GM12873 (cell line): ENCODE measurements around the gene TMEM158.

Source experiments
- TF ChIP-seq, protein P1 (sequence below): IDR thresholded peaks from 2 replicates; pipeline ENCODE4 v1.5.1; 2012; ENCODE audit warnings: low read depth, mild to moderate bottlenecking, moderate library complexity, low read length, control low read depth; ENCODE audit not compliant: insufficient read depth; ENCODE audit errors: missing control alignments

The TMEM158 gene

DNA sequence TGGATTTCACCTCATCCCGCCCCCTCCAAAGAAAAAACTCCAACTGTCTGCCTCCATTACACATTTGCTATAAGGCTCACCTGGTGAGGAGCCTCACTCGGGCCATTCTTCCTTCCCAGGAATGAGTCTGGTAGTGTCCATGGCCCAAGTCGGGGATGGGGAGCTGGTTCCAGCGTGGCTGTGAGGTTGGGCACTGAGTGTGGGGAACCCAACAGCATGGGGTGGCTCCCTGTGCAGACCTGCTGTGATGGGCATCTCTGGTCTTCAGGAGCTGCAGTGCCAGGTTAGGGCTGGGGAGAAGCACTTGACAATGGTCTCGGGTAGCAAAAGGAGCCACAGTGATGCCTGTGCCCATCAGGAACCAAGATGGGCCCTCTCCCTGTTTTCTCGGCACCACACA, 39.2 kb downstream of the TMEM158 start:
- TF ChIP-seq, protein P1, sequence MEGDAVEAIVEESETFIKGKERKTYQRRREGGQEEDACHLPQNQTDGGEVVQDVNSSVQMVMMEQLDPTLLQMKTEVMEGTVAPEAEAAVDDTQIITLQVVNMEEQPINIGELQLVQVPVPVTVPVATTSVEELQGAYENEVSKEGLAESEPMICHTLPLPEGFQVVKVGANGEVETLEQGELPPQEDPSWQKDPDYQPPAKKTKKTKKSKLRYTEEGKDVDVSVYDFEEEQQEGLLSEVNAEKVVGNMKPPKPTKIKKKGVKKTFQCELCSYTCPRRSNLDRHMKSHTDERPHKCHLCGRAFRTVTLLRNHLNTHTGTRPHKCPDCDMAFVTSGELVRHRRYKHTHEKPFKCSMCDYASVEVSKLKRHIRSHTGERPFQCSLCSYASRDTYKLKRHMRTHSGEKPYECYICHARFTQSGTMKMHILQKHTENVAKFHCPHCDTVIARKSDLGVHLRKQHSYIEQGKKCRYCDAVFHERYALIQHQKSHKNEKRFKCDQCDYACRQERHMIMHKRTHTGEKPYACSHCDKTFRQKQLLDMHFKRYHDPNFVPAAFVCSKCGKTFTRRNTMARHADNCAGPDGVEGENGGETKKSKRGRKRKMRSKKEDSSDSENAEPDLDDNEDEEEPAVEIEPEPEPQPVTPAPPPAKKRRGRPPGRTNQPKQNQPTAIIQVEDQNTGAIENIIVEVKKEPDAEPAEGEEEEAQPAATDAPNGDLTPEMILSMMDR = no peak

DNA sequence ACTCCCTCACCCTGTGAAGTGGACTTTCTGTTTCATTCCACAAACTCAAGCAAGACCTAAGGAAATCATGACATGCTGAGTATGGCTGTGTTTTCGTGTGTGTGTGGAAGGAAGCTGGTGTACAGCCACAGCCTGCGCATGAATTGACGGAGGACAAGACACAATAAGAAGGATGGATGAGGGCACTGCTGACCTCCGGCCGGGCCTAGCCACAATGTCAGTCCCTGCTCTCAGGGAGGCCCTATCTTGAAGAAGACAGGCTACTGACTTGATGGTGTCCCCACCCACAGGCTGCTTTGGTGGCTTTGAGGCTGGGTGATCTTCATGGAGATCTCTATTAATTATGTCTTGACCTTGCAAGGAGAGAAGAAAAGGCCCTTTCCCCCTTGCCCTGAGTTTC, 40.6 kb downstream of the TMEM158 start:
- TF ChIP-seq, protein P1 = no peak

DNA sequence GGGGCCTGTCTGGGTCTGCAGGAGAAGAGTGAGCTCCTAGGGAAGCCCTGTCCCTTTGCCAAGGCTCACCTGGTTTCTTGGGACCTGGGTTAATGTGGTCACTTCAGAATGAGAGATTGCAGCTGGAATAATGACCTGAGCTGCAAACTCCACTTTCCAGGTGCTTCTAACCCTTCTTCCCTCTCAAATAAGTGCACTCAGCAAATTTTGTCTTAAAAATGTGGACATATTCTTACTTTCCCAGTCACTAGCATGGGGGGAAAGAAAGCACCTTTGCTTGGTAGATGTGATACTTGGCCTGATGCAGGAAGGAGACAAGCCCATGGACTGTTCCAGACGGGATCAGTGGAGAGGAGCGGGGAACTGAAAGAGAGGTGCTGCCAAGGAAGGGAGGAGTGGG, 41.0 kb downstream of the TMEM158 start:
- TF ChIP-seq, protein P1 = no peak

GRCh38 chr3:45183872-45184262, 42.2 kb downstream of the TMEM158 start:
- TF ChIP-seq, protein P1 = no peak

DNA sequence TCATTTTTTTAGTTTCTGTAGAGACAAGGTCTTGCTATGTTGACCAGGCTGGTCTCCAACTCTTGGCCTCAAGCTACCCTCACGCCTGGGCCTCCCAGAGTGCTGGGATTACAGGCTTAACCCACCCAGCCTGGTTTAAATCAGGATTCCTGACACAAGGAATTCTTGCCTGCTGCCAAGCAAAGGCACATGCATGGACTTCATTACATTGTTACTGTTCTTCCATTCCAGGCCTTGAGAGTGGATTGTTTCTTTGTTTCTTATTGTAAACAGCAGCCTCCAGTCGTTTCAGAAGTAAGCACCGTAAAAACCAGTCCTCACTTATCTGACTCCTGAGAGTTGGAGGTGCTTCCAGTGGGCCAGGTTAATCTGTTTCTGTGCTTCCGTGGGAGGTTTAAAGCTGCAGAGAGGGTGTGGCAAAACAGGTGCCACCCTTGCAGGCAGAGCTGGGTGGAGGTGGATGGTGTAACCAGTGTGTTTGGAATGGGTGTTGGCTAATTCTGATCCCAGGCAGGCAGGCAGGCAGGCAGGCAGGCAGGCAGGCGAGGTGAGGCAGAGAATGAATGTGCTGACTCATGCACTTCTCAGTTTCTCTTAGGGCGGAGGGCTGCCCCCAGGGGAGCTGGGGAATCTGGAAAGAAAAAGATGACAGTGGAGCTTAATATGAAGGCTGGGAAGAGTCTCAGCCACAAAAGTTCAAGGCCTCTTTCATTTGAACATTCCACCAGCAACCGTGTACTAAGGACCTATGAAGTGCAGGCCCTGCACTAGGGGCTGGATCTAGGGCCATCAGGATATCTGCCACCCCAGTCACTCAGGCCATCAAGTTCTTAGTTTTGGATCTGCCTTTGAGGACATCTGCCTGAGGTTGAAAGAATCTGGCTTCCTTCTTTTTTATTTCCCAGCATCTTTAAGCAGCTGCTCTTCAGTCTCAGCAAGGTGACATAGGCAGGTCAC, 42.9 kb downstream of the TMEM158 start:
- TF ChIP-seq, protein P1 = no peak

DNA sequence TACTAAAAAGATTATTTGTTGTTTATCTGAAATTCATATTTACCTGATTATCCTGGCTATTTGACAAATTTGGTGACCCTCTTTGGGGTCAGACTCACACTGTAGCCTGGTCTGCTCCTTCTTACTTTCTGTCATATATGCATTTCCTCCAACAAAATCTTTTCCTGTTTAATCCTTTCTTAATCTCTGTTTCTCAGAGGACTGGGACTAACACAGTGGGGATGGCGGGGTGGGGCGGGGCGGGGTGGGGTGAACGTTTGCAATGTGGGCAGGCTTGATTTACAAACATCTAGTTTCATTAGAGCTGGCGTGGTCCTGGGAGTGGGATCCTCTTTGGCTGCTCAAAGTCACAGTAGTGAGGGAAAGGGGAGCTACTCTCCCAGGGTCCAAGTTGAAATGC, 44.6 kb downstream of the TMEM158 start:
- TF ChIP-seq, protein P1 = no peak

DNA sequence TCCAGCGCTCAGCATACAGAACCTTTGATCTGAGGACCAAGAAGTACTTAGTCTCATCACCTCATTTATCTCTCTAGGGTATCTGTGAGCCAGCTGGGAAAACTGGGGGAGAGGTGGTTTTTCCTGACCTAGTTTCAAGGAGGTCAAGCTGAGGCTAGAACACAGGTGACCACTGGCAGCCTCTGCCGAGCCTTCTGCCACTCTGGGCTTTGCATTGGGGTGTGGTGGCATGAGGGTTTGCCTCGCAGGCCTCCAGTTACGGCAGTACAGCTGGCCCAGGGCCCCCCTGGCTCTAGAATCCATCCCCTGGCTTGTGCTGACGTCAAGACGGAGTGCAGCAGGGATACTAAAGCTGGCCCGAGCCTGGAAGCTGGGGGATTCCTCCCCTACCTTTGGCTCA, 45.2 kb downstream of the TMEM158 start:
- TF ChIP-seq, protein P1 = no peak
